Gastroesophageal sphincter (tissue), 4 donors: ENCODE results near the gene DCC. TPM values are rescaled to one million over a fixed set of nuclear protein-coding genes. Genes with fewer than 3 reads are reported as not detected.

Experiments
- ATAC-seq: fragments of 150-250 bp; one replicate; pipeline ENCODE4 v1.9.1; 2016; ENCODE audit warnings: mild to moderate bottlenecking, moderate library complexity
- H3K27ac ChIP-seq, 4 donors: fragments of 200-600 bp; sonication (generic) in 3 of 4; 1 replicate in 3 of 4; 2 replicates in 1 of 4; pipeline ENCODE4 v1.5.1; 2016 to 2019
- H3K27me3 ChIP-seq: fragments of 200-600 bp; sonication (generic); one replicate; pipeline ENCODE4 v1.5.1; 2019
- H3K36me3 ChIP-seq, 2 donors: fragments of 200-600 bp; sonication (generic); one replicate each; pipeline ENCODE4 v1.5.1; 2019; ENCODE audit warnings: control low read depth in 1 of 2
- H3K4me1 ChIP-seq, 3 donors: fragments of 200-600 bp; sonication (generic); 1 replicate in 2 of 3; 2 replicates in 1 of 3; pipeline ENCODE4 v1.5.1; 2016 to 2019; ENCODE audit warnings: control low read depth in 2 of 3
- H3K4me3 ChIP-seq, 2 donors: fragments of 200-600 bp; sonication (generic); one replicate each; pipeline ENCODE4 v1.5.1; 2019; ENCODE audit warnings: mild to moderate bottlenecking in 1 of 2, moderate library complexity in 1 of 2
- H3K9me3 ChIP-seq, 3 donors: fragments of 200-600 bp; sonication (generic); one replicate each; pipeline ENCODE4 v1.5.1; 2017 to 2019; ENCODE audit warnings: control low read depth in 2 of 3
- EP300 ChIP-seq: sonication (generic); formaldehyde crosslinking; IDR thresholded peaks from one replicate; pipeline ENCODE4 v1.6.1; 2017; ENCODE audit warnings: antibody characterized with exemption, mild to moderate bottlenecking
- POLR2A ChIP-seq, 2 donors: fragments of 450-650 bp; IDR thresholded peaks; one replicate each; pipeline ENCODE4 v1.6.1; 2017; ENCODE audit warnings: antibody characterized with exemption in 2 of 2, mild to moderate bottlenecking in 2 of 2, moderate library complexity in 1 of 2
- POLR2AphosphoS5 ChIP-seq: sonication (generic); formaldehyde crosslinking; IDR thresholded peaks from one replicate; pipeline ENCODE4 v1.6.1; 2017; ENCODE audit warnings: antibody characterized with exemption
- WGBS, 2 donors: methylation state at CpG; one replicate each; pipeline ENCODE4 v1.1.5; 2018; ENCODE audit warnings: low coverage in 1 of 2; 5-methylcytosine and 5-hydroxymethylcytosine counted together
- total RNA-seq, 4 donors: library from RNA; depleted of rRNA; stranded (reverse); fragments of >200 nt; gene quantifications; one replicate each; pipeline ENCODE4 v1.1.0, GENCODE V29; 2016
- TF ChIP-seq, protein P1 (sequence below), 4 experiments: fragments of 200-600 bp in 2 of 4; fragments of 450-650 bp in 2 of 4; sonication (generic) in 1 of 4; IDR thresholded peaks; one replicate each; pipeline ENCODE4 v1.5.1; 2017 to 2019; ENCODE audit warnings: antibody characterized with exemption in 4 of 4, mild to moderate bottlenecking in 2 of 4, moderate library complexity in 2 of 4

DCC gene
- total RNA-seq, 4 donors from 2014 or later = 0.13 to 0.54 (median 0.47) TPM; not detected in 1

GRCh38 chr18:52700816-52701215, 360.8 kb downstream of the DCC start:
- WGBS, 2 donors = 70 to 72% methylated on average over 1 to 2 of the region's 2 CpGs
- H3K9me3 ChIP-seq = no peaks in the 10 kb centered on the region
- TF ChIP-seq POLR2A (IDR thresholded peaks at IDR 0.05) = no peak
- TF ChIP-seq, protein P1, sequence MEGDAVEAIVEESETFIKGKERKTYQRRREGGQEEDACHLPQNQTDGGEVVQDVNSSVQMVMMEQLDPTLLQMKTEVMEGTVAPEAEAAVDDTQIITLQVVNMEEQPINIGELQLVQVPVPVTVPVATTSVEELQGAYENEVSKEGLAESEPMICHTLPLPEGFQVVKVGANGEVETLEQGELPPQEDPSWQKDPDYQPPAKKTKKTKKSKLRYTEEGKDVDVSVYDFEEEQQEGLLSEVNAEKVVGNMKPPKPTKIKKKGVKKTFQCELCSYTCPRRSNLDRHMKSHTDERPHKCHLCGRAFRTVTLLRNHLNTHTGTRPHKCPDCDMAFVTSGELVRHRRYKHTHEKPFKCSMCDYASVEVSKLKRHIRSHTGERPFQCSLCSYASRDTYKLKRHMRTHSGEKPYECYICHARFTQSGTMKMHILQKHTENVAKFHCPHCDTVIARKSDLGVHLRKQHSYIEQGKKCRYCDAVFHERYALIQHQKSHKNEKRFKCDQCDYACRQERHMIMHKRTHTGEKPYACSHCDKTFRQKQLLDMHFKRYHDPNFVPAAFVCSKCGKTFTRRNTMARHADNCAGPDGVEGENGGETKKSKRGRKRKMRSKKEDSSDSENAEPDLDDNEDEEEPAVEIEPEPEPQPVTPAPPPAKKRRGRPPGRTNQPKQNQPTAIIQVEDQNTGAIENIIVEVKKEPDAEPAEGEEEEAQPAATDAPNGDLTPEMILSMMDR (IDR thresholded peaks at IDR 0.05) = no peak
- TF ChIP-seq POLR2AphosphoS5 = no peak
- no peak for TF ChIP-seq EP300
- no peak overlapping the region for H3K27ac ChIP-seq
- no peak overlapping the region for H3K4me3 ChIP-seq
- H3K36me3 ChIP-seq = no peaks in the 10 kb centered on the region
- no peaks in the 10 kb centered on the region for H3K4me1 ChIP-seq
- no peak for ATAC-seq
- no peaks in the 10 kb centered on the region for H3K27me3 ChIP-seq

DNA sequence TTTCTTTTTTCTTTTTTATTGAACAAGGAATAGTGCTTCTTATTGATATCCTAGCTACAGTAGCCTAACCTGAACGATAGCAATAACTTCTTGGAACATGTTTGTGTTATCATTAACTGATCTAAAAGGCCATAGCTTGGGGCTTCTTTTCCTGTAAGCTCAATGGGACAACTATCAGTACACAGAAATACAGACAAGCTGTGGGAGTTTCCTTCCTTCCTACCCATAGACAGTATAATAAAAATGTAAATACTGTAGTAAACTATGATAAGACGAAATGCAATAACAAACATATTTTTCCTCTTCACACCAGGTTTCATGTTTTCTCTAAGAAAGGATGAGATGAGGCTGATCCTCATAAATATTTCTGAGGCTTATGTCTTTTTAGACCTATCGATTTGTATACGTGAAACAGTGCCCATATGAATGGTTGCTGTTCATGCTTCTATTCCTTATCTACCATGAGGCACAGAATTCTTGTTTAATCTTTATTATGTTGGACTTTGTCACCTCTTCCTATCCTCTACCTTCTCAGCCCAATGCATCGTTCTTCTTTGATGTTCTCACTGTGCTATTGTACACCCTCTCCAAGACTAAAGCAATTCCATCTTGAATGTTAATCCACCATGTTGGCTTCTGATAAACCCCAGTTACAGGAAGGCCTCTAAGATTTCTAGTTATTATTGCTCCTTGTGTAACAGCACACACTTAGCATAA, 361.4 kb downstream of the DCC start:
- no peak overlapping the region for H3K4me3 ChIP-seq
- no peaks in the 10 kb centered on the region for H3K9me3 ChIP-seq
- no peaks in the 10 kb centered on the region for H3K4me1 ChIP-seq
- WGBS, 2 donors = 76 to 100% methylated on average over 3 to 5 of the region's 5 CpGs
- no peaks in the 10 kb centered on the region for H3K27me3 ChIP-seq
- no peak for TF ChIP-seq EP300
- ATAC-seq = no peak
- no peaks in the 10 kb centered on the region for H3K36me3 ChIP-seq
- no peak overlapping the region for H3K27ac ChIP-seq

DNA sequence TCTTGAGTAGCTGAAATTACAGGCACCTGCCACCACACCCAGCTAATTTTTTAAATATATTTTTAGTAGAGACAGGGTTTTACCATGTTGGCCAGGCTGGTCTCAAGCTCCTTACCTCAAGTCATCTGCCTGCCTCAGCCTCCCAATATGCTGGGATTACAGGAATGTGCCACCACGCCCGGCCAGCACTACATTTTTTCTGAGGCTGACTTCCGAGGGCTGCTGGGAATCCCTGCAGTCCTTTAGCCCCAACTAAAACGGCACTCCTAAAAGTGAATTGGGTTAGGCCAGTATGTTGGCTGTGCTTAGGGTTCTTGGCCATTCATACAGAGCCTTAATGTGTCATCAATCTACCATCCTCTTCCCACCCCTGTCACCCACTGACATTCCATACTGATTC, 375.4 kb downstream of the DCC start:
- 71% methylated on average over 4 of the region's 4 CpGs; no CpG with 5 or more reads in 1 of the 2 donors for WGBS, 2 donors
- no peak for TF ChIP-seq EP300
- TF ChIP-seq, protein P1 (IDR thresholded peaks at IDR 0.05) = no peak
- no peak for TF ChIP-seq POLR2AphosphoS5
- no peak for TF ChIP-seq POLR2A (IDR thresholded peaks at IDR 0.05)
- ATAC-seq = no peak
- H3K27ac ChIP-seq = no peak overlapping the region
- H3K4me3 ChIP-seq = no peak overlapping the region
- H3K9me3 ChIP-seq = no peaks in the 10 kb centered on the region
- H3K36me3 ChIP-seq = no peaks in the 10 kb centered on the region
- no peaks in the 10 kb centered on the region for H3K27me3 ChIP-seq
- H3K4me1 ChIP-seq = no peaks in the 10 kb centered on the region

GRCh38 chr18:52715991-52716390, 376.0 kb downstream of the DCC start:
- Histone ChIP-seq H3K4me1 (no peaks in the 10 kb centered on the region), H3K9me3 (no peaks in the 10 kb centered on the region), H3K27ac (no peak overlapping the region), H3K27me3 (no peaks in the 10 kb centered on the region), H3K36me3 (no peaks in the 10 kb centered on the region), H3K4me3 (no peak overlapping the region)
- WGBS, 2 donors = 66% methylated on average over 4 of the region's 7 CpGs; no CpG with 5 or more reads in 1 of the 2 donors
- no peak for ATAC-seq
- TF ChIP-seq EP300 (no peak), POLR2A (IDR thresholded peaks at IDR 0.05) (no peak), POLR2AphosphoS5 (no peak)
- TF ChIP-seq, protein P1 (IDR thresholded peaks at IDR 0.05) = no peak

DNA sequence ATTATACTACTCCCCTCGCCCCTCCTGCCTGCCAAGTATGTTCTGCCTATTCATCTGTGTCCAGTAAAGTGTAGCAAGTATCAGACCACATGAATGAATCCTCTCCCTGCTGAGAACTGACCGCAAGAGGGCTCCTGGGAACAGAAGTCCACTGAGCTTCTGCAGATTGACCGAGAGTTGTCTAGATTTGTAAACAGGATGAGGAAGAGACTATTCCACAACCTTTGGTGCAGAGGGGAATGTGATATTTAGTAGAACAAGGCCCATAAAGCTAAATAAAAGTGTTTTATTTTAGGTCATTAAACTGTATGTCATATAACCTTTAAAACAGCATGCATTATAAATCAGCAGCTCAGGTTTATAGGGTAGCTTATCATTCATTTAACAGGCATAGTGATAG, 377.0 kb downstream of the DCC start:
- no peaks in the 10 kb centered on the region for H3K4me1 ChIP-seq
- no peak for ATAC-seq
- TF ChIP-seq, protein P1 (IDR thresholded peaks at IDR 0.05) = peak in 2 of 4 experiments; percentile 16 to 36
- TF ChIP-seq POLR2AphosphoS5 = no peak
- no peaks in the 10 kb centered on the region for H3K36me3 ChIP-seq
- no peak overlapping the region for H3K4me3 ChIP-seq
- WGBS, 2 donors = 10% methylated on average over 3 of the region's 3 CpGs; no CpG with 5 or more reads in 1 of the 2 donors
- no peaks in the 10 kb centered on the region for H3K27me3 ChIP-seq
- no peaks in the 10 kb centered on the region for H3K9me3 ChIP-seq
- H3K27ac ChIP-seq = no peak overlapping the region
